ENCODE measurements around the gene KIF23.
"Not testable (repeated sequence)": the region's sequence is repeated elsewhere in the genome, so short reads cannot be mapped to it uniquely, and the experiment has no call there.

GRCh38 chr15:69382176-69382575, 32.0 kb upstream of the KIF23 start:
- not testable (repeated sequence) for TF ChIP-seq HEYL (CRISPR knock-in tag; IDR thresholded peaks at IDR 0.05); CTCF (IDR thresholded peaks at IDR 0.05); BHLHE40 (IDR thresholded peaks at IDR 0.05; ENCODE audit: low read depth, low read length)

All from A549 (cell line).